Nephron (organoid): Measurements from ENCODE around the gene COPA.
"Not testable (repeated sequence)": the region's sequence is repeated elsewhere in the genome, so short reads cannot be mapped to it uniquely, and the experiment has no call there.

Experiments
- H3K27ac Mint-ChIP-seq, 3 experiments: 2 replicates each; pipeline ENCODE4 v1.8.0; 2020; ENCODE audit warnings: mixed read lengths in 3 of 3, mild to moderate bottlenecking in 2 of 3, moderate library complexity in 1 of 3
- H3K27me3 Mint-ChIP-seq: 2 replicates; pipeline ENCODE4 v1.8.0; 2021; ENCODE audit warnings: low read depth, mild to moderate bottlenecking, moderate library complexity, mixed read lengths
- H3K36me3 Mint-ChIP-seq: 2 replicates; pipeline ENCODE4 v1.8.0; 2020; ENCODE audit warnings: low read depth, mixed read lengths
- H3K4me1 Mint-ChIP-seq: 2 replicates; pipeline ENCODE4 v1.8.0; 2020; ENCODE audit warnings: mixed read lengths
- H3K4me3 Mint-ChIP-seq, 3 experiments: 2 replicates each; pipeline ENCODE4 v1.8.0; 2020; ENCODE audit warnings: mild to moderate bottlenecking in 3 of 3, mixed read lengths in 3 of 3, moderate library complexity in 2 of 3
- H3K9me3 Mint-ChIP-seq: 2 replicates; pipeline ENCODE4 v1.8.0; 2020; ENCODE audit warnings: mixed read lengths
- TF ChIP-seq, protein P1 (sequence below), 3 experiments: fragments of 200-600 bp; sonication (generic); IDR thresholded peaks; one replicate each; pipeline ENCODE4 v1.5.0; 2021; ENCODE audit warnings: antibody characterized with exemption in 3 of 3; ENCODE audit not compliant: unreplicated experiment in 3 of 3

The COPA gene

DNA sequence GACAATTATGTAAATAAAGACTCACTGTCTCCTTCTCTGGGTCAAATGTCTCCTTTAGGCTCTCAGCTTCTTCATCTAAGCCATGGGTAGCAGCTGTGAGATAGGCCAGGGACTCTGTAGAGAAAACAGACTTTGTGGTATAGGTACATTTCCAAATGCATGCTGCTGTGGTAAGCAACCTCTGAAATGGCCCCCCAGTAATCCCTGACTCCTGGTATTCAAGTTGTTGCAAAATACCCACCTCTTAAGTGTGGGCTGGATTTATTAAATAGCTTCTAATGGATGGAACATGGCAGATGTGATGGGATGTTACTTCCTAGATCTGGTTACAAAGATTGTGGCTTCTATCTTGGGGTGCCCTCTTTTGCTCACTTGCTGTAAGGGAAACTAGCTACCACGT is 47.0 kb downstream of the COPA start:
- Mint-ChIP-seq H3K4me1 (no peaks in the 10 kb centered on the region), H3K4me3 (no peak overlapping the region), H3K9me3 (no peaks in the 10 kb centered on the region), H3K27ac (no peak overlapping the region), H3K36me3 (peaks cover 86% of the 10 kb centered on the region), H3K27me3 (no peaks in the 10 kb centered on the region)
- TF ChIP-seq, protein P1, sequence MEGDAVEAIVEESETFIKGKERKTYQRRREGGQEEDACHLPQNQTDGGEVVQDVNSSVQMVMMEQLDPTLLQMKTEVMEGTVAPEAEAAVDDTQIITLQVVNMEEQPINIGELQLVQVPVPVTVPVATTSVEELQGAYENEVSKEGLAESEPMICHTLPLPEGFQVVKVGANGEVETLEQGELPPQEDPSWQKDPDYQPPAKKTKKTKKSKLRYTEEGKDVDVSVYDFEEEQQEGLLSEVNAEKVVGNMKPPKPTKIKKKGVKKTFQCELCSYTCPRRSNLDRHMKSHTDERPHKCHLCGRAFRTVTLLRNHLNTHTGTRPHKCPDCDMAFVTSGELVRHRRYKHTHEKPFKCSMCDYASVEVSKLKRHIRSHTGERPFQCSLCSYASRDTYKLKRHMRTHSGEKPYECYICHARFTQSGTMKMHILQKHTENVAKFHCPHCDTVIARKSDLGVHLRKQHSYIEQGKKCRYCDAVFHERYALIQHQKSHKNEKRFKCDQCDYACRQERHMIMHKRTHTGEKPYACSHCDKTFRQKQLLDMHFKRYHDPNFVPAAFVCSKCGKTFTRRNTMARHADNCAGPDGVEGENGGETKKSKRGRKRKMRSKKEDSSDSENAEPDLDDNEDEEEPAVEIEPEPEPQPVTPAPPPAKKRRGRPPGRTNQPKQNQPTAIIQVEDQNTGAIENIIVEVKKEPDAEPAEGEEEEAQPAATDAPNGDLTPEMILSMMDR (IDR thresholded peaks at IDR 0.05; ENCODE audit: unreplicated experiment in 3 of 3): no peak

DNA sequence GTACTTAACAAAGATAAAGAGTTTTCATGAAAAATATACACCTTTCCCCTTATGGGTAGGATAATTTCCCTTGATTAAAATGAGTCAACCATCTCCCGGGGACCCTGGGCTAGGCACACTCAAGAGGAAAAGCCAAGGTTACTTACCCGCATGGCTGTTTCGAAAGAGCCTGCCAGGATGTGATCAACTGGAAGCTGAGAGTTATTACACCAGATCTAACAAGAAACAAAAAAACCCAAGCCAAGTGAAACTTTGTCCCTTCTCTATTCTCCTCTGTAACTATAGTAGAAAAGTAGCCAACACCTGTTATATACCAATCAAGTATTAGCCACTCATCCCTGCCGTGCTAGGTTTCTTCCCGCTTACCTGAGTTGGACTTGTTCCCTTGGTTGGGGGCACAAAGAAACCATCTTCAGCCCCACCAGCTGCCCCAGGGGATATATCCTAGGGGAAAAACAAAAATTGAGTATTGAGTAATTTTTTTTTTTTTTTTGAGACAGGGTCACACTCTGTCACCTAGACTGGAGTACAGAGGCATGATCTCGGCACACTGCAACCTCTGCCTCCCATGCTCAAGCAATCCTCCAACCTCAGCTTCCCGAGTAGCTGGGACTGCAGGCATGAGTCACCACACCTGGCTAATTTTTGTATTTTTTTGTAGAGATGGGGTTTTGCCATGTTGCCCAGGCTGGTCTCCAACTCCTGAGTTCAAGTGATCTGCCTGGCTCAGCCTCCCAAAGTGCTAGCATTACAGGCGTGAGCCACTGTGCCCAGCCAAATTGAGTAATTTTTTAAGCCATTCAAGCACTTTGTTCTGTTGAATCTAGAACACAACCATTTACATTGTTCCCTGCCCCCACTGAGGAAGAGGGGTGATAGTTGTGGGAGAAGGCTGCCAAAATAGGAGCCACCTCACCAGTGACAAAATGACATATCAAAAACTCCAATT is 49.8 kb downstream of the COPA start:
- Mint-ChIP-seq H3K4me1 (no peaks in the 10 kb centered on the region), H3K27me3 (no peaks in the 10 kb centered on the region), H3K9me3 (no peaks in the 10 kb centered on the region), H3K27ac (no peak overlapping the region), H3K36me3 (peaks cover 83% of the 10 kb centered on the region), H3K4me3 (no peak overlapping the region)
- TF ChIP-seq, protein P1 (IDR thresholded peaks at IDR 0.05; ENCODE audit: unreplicated experiment in 3 of 3): no peak

DNA sequence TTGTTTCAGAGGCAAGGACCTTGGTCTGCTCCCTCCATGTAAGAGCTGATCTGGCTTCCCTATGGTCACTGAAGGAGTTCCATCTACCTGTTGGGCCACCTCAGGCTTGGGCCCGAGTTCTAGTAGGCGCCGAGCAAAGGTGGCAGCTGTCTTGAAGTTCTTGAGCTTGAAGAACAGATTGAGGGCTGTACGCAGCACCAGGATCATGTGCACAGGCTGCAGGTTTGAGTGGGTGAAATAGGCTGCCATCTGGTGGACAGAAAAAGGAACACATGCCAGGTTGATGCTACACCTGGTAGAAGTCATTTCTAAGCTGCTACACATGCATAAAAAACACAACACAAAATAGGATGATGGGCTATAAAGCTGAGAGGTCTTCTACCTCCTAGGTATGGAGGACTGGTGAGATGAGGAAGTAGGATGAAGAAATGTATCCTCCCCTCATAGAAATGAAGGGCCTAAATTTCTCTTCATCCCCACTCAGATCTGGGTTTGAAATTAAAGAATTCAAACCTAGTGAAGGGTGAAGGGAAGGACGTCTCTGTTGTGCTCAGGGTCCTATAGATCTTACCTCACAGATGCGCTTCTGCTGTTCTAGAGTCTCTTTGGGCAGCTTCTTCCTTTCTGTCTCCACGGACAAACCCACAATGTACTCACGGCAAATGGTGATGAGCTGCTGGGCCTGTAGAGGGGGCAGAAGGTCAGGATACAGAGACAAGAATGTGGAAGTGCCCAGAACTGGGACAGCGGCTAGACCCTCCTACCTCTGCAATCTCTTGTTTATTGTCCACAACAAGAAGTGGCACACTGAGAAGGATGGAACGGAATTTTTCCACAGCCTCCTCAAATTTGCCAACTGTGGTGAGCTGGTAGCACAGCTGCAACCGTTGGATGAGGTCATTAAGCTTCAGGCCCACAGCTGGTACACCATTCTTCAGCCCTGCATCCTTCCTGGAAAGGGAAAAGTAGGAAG is 51.5 kb downstream of the COPA start:
- no peaks in the 10 kb centered on the region for H3K27me3 Mint-ChIP-seq
- no peak overlapping the region for H3K27ac Mint-ChIP-seq
- H3K9me3 Mint-ChIP-seq: no peaks in the 10 kb centered on the region
- TF ChIP-seq, protein P1 (IDR thresholded peaks at IDR 0.05; ENCODE audit: unreplicated experiment in 3 of 3): peak; percentile 77 to 84 (median 77)
- H3K4me1 Mint-ChIP-seq: no peaks in the 10 kb centered on the region
- peaks cover 71% of the 10 kb centered on the region for H3K36me3 Mint-ChIP-seq
- no peak overlapping the region for H3K4me3 Mint-ChIP-seq

DNA sequence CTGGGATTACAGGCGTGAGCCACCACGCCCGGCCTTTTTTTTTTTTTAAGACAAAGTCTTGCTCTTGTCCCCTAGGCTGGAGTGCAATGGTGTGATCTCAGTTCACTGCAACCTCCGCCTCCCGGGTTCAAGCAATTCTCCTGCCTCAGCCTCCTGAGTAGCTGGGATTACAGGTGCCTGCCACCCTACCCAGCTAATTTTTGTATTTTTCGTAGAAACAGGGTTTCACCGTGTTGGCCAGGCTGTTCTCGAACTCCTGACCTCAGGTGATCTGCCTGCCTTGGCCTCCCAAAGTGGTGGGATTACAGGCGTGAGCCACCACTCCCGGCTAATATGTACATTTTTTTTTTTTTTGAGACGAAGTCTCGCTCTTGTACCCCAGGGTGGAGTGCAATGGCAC is 55.3 kb downstream of the COPA start:
- H3K27ac Mint-ChIP-seq, H3K27me3 Mint-ChIP-seq, H3K9me3 Mint-ChIP-seq, H3K4me3 Mint-ChIP-seq: not testable (repeated sequence)
- Mint-ChIP-seq H3K4me1 (peaks cover 24% of the 10 kb centered on the region), H3K36me3 (peaks cover 37% of the 10 kb centered on the region)

DNA sequence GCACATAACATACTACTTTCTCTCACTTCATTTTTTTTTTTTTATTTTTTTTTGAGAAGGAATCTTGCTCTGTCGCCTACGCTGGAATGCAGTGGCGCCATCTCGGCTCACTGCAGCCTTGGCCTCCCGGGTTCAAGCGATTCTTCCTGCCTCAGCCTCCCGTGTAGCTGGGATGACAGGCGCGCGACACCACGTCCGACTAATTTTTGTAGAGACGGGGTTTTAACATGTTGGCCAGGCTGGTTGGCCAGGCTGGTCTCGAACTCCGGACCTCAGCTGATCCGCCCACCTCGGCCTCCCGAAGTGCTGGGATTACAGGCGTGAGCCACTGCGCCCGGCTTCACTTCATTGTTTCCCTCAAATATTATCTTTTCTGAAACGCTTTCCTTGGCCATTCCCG is 57.5 kb downstream of the COPA start:
- TF ChIP-seq, protein P1 (IDR thresholded peaks at IDR 0.05; ENCODE audit: unreplicated experiment in 3 of 3): no peak
- no peaks in the 10 kb centered on the region for H3K9me3 Mint-ChIP-seq
- H3K4me3 Mint-ChIP-seq: peak overlapping the region; percentile 98 to 99 (median 99)
- H3K36me3 Mint-ChIP-seq: peaks cover 39% of the 10 kb centered on the region
- H3K27me3 Mint-ChIP-seq: no peaks in the 10 kb centered on the region
- H3K27ac Mint-ChIP-seq: peak overlapping the region in 2 of 3 experiments; percentile 30 to 91
- peaks cover 24% of the 10 kb centered on the region for H3K4me1 Mint-ChIP-seq

DNA sequence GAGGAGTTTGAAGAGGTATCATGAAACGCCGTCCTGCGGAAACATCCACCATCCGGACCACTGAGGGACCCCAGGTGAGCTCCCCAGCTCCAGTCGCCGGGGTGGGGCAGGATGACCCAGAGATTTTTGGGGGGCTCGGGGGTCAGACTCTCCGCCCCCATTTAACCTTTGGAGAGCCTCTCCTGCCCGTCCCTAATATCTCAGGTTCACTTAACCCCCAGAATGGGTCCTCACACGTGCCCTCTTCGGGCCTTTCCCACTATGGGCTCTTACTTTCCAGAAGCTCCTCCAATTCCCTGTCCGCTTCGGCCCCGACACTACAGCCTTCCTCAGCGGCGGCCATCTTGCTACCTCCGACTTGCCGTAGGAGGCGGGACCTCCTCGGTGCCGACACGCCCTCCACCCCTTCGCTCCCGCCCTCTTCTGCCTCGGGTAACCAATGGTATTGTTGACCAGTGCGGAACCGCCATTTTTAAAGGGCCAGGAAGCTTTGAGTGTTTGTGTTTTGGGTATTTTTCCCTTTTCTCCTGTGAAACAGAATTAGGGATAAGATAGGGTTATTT is 58.2 kb downstream of the COPA start, which contains the start of gene PEX19:
PEX19 (minus strand) TSS at position 352 of the 563 bp plus-strand sequence; CDS start at position 343, 9 bp downstream.
- Mint-ChIP-seq H3K36me3 (peaks cover 40% of the 10 kb centered on the region), H3K4me1 (peaks cover 24% of the 10 kb centered on the region), H3K9me3 (no peaks in the 10 kb centered on the region), H3K4me3 (peak within 1 kb of the TSS; percentile 98 to 99 (median 99)), H3K27me3 (no peaks in the 10 kb centered on the region), H3K27ac (peak within 1 kb of the TSS; percentile 91 to 99 (median 99))
- TF ChIP-seq, protein P1 (IDR thresholded peaks at IDR 0.05; ENCODE audit: unreplicated experiment in 3 of 3): no peak
